SU-DHL-6 (cell line): ENCODE measurements around the gene FOXO6.

Source experiments
- CTCF ChIP-seq: fragments of 200-600 bp; sonication (generic); IDR thresholded peaks from one replicate; pipeline ENCODE4 v1.5.1; 2017; ENCODE audit warnings: antibody characterized with exemption, mild to moderate bottlenecking, low read length, moderate library complexity; ENCODE audit not compliant: insufficient read depth, poor library complexity, severe bottlenecking
- EZH2phosphoT487 ChIP-seq: fragments of 200-600 bp; sonication (generic), shearing (Covaris generic); conservative IDR thresholded peaks from 2 replicates; pipeline ENCODE4 v1.6.1; 2018; ENCODE audit warnings: mild to moderate bottlenecking, antibody characterized with exemption, low read length, moderate library complexity, mixed read lengths

- TF ChIP-seq CTCF (no peak), EZH2phosphoT487 (no peak)
These were observed 22.4 kb upstream of the FOXO6 start for GRCh38 chr1:41338820-41339219.
